ENCODE measurements around the gene MYO1H.
"Not testable (repeated sequence)": the region's sequence is repeated elsewhere in the genome, so short reads cannot be mapped to it uniquely, and the experiment has no call there.

The MYO1H gene

GRCh38 chr12:109347589-109347988 is at the start of gene MYO1H:
MYO1H (plus strand) TSS chr12:109347900; CDS start chr12:109347961, 61 bp downstream.
- no peak for DNase-seq

GRCh38 chr12:109299849-109300248 is 47.9 kb upstream of the MYO1H start:
- DNase-seq, result no peak

GRCh38 chr12:109301643-109302168 is 46.0 kb upstream of the MYO1H start:
- DNase-seq, result no peak

- peak; percentile 68 for DNase-seq
Measured at GRCh38 chr12:109302358-109302757, 45.3 kb upstream of the MYO1H start.

- DNase-seq, result no peak
Measured at GRCh38 chr12:109302770-109303169, 44.9 kb upstream of the MYO1H start.

- DNase-seq, result peak; percentile 66
Measured at GRCh38 chr12:109304485-109304884, 43.2 kb upstream of the MYO1H start.

- no peak for DNase-seq
Measured at GRCh38 chr12:109305547-109305946, 42.2 kb upstream of the MYO1H start.

- DNase-seq, result no peak
Measured at GRCh38 chr12:109307051-109307450, 40.6 kb upstream of the MYO1H start.

- peak; percentile 75 for DNase-seq
Measured at GRCh38 chr12:109308534-109309380, 38.9 kb upstream of the MYO1H start, which contains the start of gene FOXN4. FOXN4 (minus strand) TSS chr12:109309284; CDS start chr12:109308321, 963 bp downstream.

- DNase-seq, result peak; percentile 72
Measured at GRCh38 chr12:109309381-109310246, 38.1 kb upstream of the MYO1H start.

GRCh38 chr12:109310247-109311125 is 37.2 kb upstream of the MYO1H start:
- DNase-seq, result peak; percentile 73

GRCh38 chr12:109321294-109321693 is 26.4 kb upstream of the MYO1H start:
- not testable (repeated sequence) for DNase-seq

- no peak for DNase-seq
Measured at GRCh38 chr12:109329003-109329402, 18.7 kb upstream of the MYO1H start.

- peak; percentile 42 for DNase-seq
Measured at GRCh38 chr12:109329686-109330085, 18.0 kb upstream of the MYO1H start.

- peak; percentile 42 for DNase-seq
Measured at GRCh38 chr12:109330282-109331230, 17.1 kb upstream of the MYO1H start.

GRCh38 chr12:109331301-109331952 is 16.3 kb upstream of the MYO1H start:
- DNase-seq, result peak; percentile 96

- no peak for DNase-seq
Measured at GRCh38 chr12:109334887-109335286, 12.8 kb upstream of the MYO1H start.

- no peak for DNase-seq
Measured at GRCh38 chr12:109336593-109336992, 11.1 kb upstream of the MYO1H start.

- no peak for DNase-seq
Measured at GRCh38 chr12:109343677-109344076, 4.0 kb upstream of the MYO1H start.

- DNase-seq, result no peak
Measured at GRCh38 chr12:109345428-109345827, 2.3 kb upstream of the MYO1H start.

- no peak for DNase-seq
Measured at GRCh38 chr12:109346920-109347319, 780 bp upstream of the MYO1H start.
